ENCODE measurements around the gene PDCD1.

The PDCD1 gene

DNA sequence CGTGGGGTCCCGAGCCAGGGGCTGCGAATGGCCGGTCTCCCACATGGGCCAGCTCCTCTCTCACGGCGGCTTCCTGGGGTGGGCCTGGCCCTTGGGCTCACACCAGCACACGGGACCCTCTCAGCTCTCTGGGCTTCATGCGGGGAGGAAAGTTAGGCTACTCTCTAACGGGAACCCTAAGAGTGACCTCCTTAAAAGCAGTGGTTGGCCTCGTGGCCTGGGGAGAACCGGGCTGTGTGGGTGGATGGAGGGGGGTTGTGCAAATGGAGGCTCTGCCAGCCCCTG, 36.7 kb upstream of the PDCD1 start:
- DNase-seq = no peak

DNA sequence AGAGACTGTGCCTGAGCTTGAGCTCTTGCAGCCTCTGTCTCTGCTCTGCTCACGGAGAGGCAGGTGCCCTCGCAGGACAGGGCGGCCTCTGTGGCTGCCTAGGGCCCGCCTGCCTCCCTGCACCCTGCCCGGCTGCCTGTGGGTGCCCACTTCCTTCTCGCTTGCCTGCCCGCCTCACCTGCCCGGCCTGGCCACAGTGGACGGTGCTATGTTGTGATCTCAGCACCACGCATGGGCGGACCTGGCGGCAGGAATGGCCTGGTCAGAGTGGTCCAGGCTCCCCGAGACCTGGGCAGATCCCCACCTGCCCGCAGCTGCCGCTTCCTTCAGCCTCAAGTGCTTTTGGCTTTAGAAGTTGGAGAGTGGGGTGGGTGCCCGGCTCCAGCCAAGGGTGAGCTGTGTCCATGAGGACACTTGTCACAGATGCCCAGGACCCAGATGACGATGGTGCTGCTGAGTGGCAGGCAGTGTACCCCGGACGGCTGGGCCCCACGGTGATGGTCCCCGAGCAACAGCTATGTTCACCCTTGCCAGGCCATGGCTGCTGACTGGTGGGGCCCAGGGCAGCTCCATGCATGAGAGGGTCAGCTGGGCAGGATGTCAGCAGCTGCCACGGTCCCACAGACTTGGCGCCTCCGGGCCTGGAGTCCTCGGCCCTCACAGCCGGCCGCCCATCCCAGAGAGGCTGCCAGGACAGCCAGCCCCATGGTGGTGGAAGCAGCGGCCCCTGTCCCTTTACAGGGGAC, 36.2 kb upstream of the PDCD1 start:
- no peak for DNase-seq

DNA sequence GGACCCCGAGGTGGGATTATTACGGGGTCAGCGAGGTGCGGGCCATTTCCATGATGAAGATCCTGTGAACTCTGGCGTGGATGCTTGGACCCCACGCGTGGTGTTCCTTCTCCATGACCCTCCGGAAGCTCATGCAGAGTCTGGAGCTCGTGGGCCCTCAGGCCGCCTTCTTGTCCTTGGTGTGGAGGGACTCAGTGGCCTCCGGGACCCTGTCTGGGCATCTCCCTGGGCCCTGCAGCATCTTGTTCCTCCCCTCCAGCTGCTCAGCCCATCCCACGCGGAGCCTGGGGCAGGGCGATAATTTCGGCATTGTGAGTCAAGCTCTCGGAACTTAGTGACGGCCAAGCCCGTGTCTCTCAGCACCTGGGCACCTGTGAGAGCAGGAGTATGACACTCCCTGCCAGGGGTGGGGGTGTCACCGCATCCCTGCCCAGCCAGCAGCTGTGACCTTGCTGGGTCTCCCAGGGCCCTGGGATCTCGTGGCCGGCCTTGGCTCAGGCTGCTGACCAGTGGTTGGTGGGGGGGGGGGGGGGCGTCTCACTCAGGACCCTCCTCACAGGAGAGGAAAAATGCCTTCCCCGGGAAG, 35.5 kb upstream of the PDCD1 start:
- DNase-seq = no peak

DNA sequence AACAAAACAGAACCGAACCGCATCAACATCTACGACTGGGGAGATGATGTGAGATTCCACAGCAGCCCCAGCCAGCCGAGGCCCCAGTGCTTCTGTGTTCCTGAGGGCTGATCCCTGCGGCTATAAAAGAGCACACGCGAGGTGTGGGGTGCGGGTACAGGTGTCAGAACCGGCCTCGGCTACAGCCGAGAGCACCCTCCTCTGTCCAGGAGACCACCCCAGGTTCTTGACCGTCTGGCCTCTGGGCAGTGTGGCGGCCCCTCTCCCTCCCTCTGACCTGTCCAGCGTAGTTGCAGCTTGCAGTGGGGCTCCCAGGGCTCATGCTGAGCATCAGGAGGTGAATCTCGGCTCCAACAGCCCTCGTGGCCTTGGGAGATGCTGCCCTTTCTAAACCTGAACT, 34.6 kb upstream of the PDCD1 start:
- no peak for DNase-seq

DNA sequence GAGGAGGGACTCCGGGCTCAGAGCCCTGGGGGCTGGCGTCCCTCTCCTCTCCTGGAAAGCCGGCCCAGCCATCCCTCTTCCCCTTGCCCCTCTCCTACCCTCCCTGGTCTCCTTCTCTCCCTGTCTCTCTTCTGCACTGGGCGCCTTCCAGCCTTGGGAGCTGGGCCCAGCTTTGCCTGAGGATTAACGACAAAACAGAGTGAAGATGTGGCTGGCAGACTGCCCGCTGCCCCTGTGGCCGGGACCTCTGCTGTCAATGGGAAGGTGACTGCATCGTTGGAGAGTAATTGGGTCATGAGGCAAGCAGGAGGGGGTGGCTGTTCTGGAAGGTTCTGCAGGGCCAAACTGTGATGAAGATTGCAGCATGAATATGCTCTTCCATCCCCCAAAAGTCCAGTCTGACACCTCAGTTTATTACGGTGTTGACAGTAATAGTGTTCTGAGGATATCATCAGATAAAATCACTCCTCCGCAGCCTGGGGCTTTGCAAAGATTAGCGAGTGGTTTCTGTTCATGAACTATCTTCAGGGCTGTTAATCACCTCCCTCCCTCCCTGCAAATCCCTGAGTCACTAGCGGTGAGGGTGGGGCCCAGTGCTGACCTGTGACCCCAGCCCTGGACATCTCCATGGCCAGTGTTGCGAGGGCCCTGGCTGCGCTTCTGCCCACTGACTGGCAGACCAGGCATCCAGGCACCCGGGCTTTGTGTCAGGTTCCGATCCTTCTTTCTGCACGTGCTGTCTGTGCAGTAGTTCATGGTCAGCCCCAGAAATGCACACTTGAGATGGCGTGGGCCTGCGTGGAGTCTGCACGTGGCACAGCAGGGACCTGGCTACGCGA, 33.8 kb upstream of the PDCD1 start:
- DNase-seq = peak; percentile 53

DNA sequence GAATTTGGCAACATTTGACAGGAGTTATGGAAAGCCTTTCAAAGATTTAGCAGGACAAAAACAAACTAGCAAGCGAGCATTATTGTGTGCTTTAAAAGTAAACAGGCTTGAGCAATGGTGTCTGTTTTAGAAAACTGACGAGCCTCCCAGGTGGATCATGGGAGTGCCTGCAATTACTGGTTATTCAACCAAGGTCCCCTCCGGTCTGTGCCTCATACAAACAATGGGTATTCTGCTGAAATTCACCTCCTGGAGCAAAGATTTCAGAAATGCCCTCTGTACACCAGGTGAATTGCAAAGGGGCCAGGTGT, 33.2 kb upstream of the PDCD1 start:
- DNase-seq = no peak

DNA sequence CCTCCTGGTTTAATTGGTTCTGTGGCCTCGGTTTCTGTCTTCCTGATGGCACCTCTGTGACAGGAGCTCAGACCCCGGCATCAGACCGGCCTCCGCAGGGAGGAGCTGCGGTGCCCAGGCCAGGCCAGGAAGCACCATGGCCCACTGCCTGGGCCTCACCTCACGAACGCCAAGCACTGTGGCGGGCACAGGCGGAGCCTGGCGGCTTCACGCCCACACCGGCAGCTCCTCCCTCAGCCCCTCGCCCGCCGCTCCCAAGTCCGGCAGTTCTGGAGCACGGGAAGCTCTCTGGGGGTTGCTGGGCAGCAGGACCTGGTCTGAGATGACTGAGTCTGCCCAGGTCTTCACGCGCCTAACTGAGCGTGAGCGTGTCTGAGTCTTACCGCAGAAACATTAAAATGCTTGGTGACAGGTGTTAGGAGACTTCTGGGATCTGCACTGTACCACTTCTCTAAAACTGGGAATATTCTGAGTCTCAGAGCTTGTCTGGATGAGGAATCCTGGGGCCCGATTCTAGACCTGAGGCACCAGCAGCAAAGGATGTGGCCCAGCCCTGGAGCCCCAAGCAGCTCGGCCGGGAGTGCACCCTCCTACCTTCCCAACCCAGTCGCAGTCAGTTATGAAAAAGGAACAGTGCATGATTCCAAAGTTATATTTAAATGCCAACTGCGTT, 32.8 kb upstream of the PDCD1 start:
- no peak for DNase-seq

DNA sequence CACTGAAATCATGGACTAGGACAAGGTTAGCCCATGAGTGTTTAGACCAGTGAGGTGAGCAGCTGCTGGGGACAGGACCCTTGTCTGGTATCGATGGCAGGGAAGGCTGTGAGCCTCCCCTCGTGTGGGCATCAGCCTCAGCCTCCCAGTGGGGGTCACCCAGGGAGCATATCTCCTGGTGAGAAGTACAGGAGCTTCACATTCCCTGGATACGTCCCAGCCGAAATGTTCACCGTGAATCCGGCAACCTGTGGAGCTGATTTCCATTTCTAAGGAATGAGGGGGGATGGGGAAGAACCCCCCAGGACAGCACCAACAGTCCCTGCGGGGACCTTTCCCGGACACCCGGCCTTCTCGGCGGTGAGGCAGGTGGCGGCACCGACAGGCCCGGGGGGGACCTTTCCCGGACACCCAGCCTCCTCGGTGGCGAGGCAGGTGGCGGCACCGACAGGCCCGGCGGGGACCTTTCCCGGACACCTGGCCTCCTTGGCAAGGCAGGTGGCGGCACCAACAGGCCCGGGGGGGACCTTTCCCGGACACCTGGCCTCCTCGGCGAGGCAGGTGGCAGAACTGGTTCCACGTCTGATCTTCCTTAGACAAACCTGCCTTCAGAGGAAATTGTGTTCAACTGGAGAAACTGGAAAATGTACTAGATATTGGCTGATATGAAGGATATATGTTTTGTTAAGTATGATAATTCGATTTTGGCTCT, 32.0 kb upstream of the PDCD1 start:
- no peak for DNase-seq

DNA sequence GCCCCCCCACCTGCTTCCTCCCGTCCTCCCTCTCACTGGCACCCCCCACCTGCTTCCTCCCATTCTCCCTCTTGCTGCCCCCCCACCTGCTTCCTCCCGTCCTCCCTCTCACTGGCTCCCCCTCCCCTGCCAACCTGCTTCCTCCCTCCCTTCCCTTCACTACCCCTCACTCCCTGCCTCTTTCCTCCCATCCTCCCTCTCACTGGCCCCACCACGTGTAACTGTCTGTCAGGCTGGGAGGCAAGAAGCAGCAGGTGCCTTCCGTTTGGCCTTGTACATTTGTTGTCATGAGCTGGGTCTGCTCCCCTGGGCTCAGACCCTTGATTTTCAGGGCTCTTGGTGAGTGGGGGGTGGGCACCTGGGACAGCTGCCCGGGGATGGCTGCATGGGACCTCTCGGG, 29.9 kb upstream of the PDCD1 start:
- no peak for DNase-seq

DNA sequence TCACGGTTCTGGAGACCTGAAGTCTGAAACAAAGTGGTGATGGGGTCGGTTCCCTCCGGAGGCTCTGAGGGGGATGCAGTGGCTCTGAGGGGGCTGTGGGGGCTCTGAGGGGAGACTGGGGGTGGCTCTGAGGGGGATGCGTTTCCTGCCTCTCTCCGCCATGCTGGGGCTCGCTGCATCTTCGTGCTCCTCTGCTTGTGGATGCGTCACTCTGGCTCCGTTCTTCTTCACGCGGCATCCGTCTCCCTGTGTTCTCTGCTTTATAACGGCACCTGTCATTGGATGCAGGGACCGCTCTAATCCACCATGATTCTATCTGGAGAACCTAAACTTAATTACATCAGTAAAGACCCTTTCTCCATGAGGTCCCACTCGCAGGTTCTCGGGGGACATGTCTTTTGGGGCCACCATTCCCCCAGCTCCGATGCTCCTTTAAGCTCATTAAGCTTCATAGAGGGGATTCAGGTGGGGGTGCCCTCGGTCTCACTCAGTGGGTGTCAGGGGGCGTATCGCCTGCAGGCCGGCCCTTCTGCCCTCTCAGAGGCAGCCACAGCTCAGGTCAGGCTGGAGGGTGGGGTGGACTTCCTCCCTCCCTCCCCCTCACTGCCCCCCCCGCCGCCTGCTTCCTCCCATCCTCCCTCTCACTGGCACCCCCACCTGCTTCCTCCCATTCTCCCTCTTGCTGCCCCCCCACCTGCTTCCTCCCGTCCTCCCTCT, 29.3 kb upstream of the PDCD1 start:
- DNase-seq = no peak

DNA sequence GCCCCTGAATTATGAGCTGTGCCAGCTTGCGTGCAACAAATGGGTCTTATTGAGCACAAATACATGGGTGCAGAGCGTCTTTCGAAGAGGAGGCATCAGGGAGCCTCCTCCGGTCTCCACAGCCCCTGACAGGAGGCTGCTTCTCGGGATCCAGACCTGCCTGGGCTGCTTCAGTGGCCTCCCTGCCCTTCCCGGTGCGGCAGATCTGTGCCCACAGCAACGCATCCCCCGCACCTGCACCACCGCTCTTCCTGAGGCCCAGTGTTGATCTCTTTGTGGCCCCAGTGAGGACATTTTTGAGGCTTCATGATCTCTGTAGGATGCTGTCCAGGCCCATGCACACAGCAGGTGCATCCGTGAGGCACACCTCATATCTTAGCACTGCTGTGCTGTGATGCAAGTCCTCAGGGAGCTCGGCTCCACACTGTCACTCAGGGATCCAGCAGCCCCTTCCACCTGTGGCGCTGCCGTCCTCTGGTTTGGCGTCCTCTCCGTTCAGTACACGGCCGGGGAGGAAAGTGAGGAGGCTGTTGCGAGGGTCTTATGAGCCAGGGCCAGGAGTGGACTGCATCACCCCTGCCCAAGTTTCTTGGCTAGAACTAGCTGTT, 28.2 kb upstream of the PDCD1 start:
- no peak for DNase-seq

DNA sequence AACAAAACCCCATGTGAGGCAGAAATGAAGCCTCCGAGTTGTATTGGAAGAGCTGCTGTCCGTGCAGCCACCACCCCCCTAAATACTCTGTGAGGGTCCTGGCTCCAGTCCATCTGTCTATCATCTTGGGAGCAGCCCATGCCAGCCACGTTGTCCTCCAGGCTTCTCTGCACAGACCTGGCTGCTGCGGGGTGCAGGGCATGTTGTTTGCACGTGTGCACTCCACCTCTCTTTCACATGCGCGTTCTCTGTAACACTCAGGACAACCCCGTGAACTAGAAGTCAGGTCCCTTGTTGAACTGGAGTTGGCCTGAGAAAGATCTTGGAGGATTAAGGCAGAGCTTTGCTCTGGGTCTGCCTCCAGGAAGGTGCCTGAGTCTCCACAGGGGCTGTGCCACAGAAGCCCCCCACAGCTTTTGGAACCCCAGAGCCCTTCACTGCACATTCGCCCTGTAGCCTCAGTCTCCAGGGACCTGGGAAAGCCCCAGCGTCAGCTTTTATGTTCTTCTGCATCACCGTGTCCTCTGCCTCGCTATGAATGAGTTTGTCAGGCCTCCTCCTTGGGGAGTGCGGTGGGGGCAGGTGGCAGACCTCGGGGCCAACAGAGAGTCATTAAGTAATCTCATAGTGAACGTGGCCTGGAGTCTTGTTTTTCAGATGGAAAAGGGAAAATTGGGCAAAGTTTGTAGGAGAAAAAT, 27.4 kb upstream of the PDCD1 start:
- no peak for DNase-seq

DNA sequence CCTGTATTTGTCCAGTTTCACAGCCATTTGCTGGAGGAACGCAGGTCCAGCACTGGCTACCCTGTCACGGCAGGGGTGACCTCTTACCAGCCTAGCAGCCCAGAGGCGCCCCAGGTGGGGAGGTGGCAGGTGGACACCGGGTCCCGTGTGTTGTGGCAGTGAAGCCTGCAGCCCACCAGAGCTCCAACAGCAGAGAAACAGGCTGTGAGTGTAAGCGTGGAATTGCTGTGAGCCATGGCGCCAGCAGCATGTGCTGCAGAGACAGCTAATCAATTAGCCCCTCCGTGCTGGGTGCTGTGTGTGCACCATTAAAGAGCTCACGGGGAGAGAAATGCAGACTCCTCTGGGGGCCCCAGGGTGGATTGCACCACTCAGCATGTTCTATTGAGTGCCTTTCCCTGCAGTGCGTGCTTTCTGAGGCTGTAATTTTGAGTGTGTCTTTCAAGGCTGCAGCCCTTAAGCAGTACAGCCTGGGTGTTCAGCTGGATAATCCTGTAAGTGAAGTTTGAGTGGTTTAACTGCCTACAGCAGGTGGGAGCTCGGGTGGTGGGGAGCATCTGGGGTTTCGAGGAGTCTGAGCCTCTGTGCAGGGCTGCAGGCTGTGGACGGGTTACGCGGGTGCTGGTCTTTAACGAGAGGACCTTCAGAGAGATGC, 26.7 kb upstream of the PDCD1 start:
- no peak for DNase-seq

DNA sequence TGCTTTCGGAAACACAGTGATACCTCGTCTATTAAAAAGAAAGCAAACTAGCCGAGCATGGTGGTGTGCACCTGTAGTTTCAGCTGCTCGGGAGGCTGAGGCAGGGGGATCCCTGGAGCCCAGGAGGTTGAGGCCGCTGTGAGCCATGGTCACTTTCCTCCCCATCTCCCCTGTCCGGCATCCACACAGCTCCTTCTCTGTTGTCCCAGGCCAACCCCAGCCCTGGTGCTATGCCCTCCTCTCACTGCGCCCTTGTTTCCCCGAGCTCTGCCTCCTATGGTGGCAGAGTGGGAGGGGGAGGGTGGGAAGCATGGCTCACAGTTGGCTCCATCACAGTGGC, 26.2 kb upstream of the PDCD1 start:
- DNase-seq = no peak

DNA sequence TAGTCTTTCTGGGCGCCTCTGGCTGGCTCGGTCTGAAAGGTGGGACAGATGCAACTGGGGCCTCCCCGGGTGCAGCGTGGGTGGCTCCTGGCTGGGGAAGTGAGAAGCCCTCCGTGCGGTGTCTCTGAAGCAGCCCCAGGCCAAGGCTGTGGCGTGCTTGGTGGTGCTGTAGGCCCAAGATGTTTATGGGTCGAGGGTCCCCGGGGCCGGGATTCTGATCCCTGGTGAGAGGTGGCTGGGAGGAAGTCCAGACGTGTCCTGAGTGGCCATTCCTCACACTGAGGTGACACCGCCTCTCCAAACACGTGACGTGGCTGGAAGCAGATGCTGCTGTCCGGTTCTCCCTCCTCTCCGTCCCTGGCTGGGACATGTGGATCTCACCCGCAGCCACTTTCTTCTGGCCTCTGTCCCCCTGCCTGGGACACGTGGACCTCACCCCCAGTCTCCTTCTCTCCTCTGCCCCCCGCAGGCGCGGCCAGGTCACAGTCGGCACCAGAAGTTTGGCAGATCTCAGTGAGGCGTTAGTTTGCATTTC, 23.5 kb upstream of the PDCD1 start:
- DNase-seq = peak; percentile 36

DNA sequence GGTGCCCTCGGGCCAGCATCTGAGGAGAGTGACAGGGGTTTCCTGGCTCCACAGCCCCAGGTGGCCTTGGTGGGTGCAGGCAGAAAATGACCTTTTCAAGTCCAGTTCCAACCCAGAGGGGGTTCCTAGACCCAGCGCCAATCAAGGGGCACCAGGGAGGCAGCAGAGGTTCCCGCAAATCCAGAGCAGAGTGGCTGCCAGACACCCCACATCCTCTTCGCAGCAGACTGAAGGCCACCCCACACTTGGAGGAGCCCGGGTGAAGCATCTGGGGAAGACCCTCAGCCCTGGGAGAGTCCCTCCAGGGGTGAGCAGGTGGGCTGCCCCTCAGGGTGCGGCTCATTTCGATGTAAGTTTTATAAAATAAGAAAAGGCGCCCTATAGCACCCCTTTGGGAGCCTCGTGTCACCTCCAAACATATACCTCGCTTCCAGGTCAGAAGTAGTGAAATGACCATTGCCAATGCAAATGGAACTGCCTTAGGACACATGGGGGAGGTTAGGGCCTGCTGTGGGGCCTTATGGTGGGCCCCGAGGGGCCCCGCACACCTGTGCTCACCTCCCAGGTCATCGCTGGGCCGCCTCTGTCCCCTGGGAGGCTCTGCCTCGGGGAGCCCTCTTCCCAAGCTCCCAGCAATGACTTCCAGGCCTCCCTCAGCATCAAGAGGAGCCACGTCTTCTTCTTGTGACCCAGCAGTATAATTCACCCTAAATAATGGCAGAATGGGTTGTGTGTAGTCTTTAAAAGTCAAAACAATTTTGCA, 21.8 kb upstream of the PDCD1 start:
- no peak for DNase-seq

DNA sequence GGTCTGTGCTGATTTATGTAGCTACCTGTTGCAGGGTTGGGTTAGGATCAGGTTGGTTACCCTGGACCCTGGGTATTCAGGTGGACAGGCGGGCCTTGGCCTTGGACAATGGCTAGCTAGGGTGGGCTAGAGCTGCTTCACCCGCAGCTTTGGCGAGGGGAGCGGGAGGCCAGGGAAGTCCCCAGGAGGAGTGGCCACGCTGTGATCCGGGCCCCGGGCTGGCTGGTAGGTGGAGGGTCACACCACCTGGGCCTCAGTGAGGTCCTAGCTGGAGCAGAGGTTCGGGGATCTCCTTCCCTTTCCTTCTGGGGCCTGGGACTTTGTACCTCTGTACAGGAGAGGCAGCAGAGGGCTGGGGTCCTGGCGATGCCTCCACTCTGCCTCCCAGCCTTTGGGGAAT, 20.6 kb upstream of the PDCD1 start:
- DNase-seq = no peak

DNA sequence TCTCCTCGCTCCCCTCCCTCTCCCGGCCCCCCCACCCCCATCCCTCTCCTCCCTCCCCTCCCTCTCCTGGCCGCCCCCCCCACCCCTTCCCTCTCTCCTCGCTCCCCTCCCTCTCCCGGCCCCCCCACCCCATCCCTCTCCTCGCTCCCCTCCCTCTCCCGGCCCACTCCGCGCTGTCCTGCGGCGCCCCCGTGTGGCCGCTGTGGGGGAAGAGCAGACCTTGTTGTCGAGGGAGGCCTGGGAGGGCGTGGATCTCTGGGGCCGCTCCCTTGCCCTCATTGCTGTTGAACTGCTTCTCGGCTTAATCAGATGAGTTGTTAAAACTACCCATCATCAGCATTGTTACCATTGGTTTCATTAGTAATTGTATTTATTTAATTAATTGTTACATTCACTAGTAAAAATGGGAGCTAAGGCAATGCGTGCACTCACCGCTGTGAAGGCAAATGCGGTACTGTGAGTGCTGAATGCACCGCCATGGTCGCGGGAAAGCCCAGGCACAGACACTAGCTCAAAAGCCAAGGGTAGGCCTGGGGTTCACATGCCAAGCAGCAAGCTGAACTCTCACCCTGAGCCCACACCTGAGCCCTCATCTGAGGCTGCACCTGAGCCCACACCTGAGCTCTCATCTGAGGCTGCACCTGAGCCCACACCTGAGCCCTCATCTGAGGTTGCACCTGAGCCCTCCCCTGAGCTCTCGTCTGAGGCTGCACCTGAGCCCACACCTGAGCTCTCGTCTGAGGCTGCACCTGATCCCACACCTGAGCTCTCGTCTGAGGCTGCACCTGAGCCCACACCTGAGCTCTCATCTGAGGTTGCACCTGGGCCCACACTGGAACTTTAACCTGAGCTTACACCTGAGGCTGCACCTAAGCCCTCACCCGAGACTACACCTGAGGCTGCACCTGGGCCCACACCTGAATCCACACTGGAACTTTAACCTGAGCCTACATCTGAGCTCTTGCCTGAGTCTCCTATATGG, 19.6 kb upstream of the PDCD1 start:
- peak; percentile 74 for DNase-seq

DNA sequence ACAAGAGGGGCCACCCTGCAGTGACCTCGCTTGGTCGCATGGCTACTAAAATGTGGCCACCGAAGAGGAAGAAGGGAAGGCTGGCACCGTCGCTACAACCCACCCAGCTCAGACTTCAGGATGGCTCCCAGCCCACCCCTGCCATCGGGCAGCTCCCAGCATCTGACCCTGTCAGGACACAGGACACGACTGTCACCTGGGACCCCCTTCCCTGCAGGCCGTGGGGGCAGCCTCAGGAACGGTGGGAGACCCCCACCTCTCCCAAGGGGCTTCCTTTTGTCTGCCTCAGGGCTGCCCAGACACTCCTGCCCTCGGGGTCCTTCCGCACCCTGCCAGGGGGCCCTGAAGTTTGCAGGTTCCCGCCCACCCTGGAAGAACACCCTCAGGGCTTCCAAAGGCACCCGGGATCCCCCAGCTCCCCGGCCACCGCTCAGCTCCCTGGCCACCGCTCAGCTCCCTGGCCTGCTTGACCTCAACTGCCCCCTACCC, 18.5 kb upstream of the PDCD1 start:
- no peak for DNase-seq
